ENCODE data around the gene XPR1. TPM values are rescaled to one million over a fixed set of nuclear protein-coding genes. Genes with fewer than 3 reads are reported as not detected.

The XPR1 gene
- total and polyA plus RNA-seq, 2 donors (not counting 3 experiments of a cell fraction or from before 2014, with no cell fraction given), result 23.9 to 26.7 TPM

- intact Hi-C loops (cut with micrococcal nuclease) (no loop called here), dilution Hi-C loops (cut with MboI; ENCODE audit: extremely low pct_ligation_motif_present, low sequenced_read_pairs) (no loop called here)
- Histone ChIP-seq H3K9me3 (replicated peaks; ENCODE audit: control insufficient read depth, insufficient read depth, low read length) (no peaks in the 10 kb centered on the region), H3K79me2 (ENCODE audit: control insufficient read depth, insufficient read depth, low read length) (peaks cover 7% of the 10 kb centered on the region), H3K9me1 (replicated peaks; ENCODE audit: control insufficient read depth, extremely low read depth, insufficient read depth, low read length) (no peaks in the 10 kb centered on the region), H3K36me3 (ENCODE audit: control insufficient read depth in 2 of 2, extremely low read depth in 1 of 2, insufficient read depth in 2 of 2, low read length in 2 of 2) (no peaks in the 10 kb centered on the region), H3K4me2 (ENCODE audit: insufficient read depth, low read length) (no peak overlapping the region), H3K4me1 (ENCODE audit: control insufficient read depth, extremely low read depth, insufficient read depth, low read length) (no peaks in the 10 kb centered on the region), H3K27me3 (ENCODE audit: control insufficient read depth in 2 of 2, insufficient read depth in 2 of 2, low read length in 2 of 2) (no peaks in the 10 kb centered on the region), H3K9ac (replicated peaks; ENCODE audit: extremely low read depth, insufficient read depth, low read length) (no peak overlapping the region), H4K20me1 (replicated peaks; ENCODE audit: control insufficient read depth, extremely low read depth, insufficient read depth, low read length) (peaks cover 5% of the 10 kb centered on the region), H3K27ac (ENCODE audit: insufficient read depth, low read depth, low read length) (no peak overlapping the region), H3K4me3 (replicated peaks in 1 of 3; ENCODE audit: insufficient read depth in 1 of 3, low read depth in 1 of 3, low read length in 3 of 3) (no peak overlapping the region), H2AFZ (ENCODE audit: low read depth, low read length) (no peak overlapping the region)
- FAIRE-seq (no peak), DNase-seq (ENCODE audit: low read depth, low spot score) (no peak)
- POLR2A ChIA-PET, result no interaction called here
- TF ChIP-seq, protein P1, sequence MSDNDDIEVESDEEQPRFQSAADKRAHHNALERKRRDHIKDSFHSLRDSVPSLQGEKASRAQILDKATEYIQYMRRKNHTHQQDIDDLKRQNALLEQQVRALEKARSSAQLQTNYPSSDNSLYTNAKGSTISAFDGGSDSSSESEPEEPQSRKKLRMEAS (IDR thresholded peaks at IDR 0.05; ENCODE audit: insufficient read depth, insufficient read length), result no peak
- TF ChIP-seq, protein P2, sequence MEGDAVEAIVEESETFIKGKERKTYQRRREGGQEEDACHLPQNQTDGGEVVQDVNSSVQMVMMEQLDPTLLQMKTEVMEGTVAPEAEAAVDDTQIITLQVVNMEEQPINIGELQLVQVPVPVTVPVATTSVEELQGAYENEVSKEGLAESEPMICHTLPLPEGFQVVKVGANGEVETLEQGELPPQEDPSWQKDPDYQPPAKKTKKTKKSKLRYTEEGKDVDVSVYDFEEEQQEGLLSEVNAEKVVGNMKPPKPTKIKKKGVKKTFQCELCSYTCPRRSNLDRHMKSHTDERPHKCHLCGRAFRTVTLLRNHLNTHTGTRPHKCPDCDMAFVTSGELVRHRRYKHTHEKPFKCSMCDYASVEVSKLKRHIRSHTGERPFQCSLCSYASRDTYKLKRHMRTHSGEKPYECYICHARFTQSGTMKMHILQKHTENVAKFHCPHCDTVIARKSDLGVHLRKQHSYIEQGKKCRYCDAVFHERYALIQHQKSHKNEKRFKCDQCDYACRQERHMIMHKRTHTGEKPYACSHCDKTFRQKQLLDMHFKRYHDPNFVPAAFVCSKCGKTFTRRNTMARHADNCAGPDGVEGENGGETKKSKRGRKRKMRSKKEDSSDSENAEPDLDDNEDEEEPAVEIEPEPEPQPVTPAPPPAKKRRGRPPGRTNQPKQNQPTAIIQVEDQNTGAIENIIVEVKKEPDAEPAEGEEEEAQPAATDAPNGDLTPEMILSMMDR (IDR thresholded peaks at IDR 0.05; ENCODE audit: extremely low read depth in 1 of 2, insufficient read depth in 1 of 2, low read depth in 1 of 2, low read length in 2 of 2), result no peak
- TF ChIP-seq POLR2AphosphoS5 (IDR thresholded peaks at IDR 0.05; ENCODE audit: insufficient read depth, low read depth, low read length) (no peak), JUN (IDR thresholded peaks at IDR 0.05; ENCODE audit: borderline replicate concordance, insufficient read depth, insufficient read length, low read depth) (no peak), GATA2 (IDR thresholded peaks at IDR 0.05; ENCODE audit: insufficient read depth, insufficient read length, low read depth, low read length) (no peak), POLR2A (IDR thresholded peaks at IDR 0.05; ENCODE audit: low read depth, low read length) (no peak), MYC (IDR thresholded peaks at IDR 0.05; ENCODE audit: low read depth, low read length) (no peak), FOS (IDR thresholded peaks at IDR 0.05; ENCODE audit: borderline replicate concordance, insufficient read depth, low read length) (no peak), EZH2 (IDR thresholded peaks at IDR 0.05; ENCODE audit: borderline replicate concordance, low read depth, low read length, severe bottlenecking) (no peak)
- CTCF ChIA-PET, result interaction anchor here (1.2 kb wide), 1 partner anchor 10 kb away, joined by 3 read pairs; no protein-coding TSS in a partner anchor
- no TSS peak for BruUV-seq (replicated peaks)
Measured at GRCh38 chr1:180642781-180643180, 11.0 kb downstream of the XPR1 start.

Data from endothelial cell of umbilical vein (primary cell).